Activated naive CD4-positive, alpha-beta T cell treated with anti-CD3 and anti-CD28 coated beads, Interleukin-2, amount 50 U/mL, for 72 hours (primary cell): Measurements from ENCODE around the gene AGR2. TPM values are rescaled to one million over a fixed set of nuclear protein-coding genes. Genes with fewer than 3 reads are reported as not detected.
"Not testable (repeated sequence)": the region's sequence is repeated elsewhere in the genome, so short reads cannot be mapped to it uniquely, and the experiment has no call there.

ENCODE experiments used
- ATAC-seq, 2 donors: fragments of 150-1000 bp; cut with Tn5 transposase; 2 replicates each; pipeline ENCODE4 v1.10.0; 2021; ENCODE audit warnings: mild to moderate bottlenecking in 2 of 2, moderate library complexity in 2 of 2
- DNase-seq, 2 donors: peaks; one replicate each; pipeline ENCODE4 v3.0.0; 2021 to 2022; ENCODE audit warnings: low spot score in 2 of 2
- H3K27ac Mint-ChIP-seq, 2 donors: one replicate each; pipeline ENCODE4 v1.8.0; 2022; ENCODE audit warnings: mild to moderate bottlenecking in 2 of 2, mixed read lengths in 2 of 2
- H3K36me3 Mint-ChIP-seq, 2 donors: one replicate each; pipeline ENCODE4 v1.8.0; 2022; ENCODE audit warnings: mixed read lengths in 2 of 2
- H3K9me3 Mint-ChIP-seq, 2 donors: one replicate each; pipeline ENCODE4 v1.8.0; 2022; ENCODE audit warnings: mixed read lengths in 2 of 2
- total RNA-seq, 2 donors: library from RNA; stranded (reverse); gene quantifications; one replicate each; pipeline ENCODE4 v1.2.3, GENCODE V29; 2022

The AGR2 gene
- total RNA-seq, 2 donors from 2014 or later = not detected

DNA sequence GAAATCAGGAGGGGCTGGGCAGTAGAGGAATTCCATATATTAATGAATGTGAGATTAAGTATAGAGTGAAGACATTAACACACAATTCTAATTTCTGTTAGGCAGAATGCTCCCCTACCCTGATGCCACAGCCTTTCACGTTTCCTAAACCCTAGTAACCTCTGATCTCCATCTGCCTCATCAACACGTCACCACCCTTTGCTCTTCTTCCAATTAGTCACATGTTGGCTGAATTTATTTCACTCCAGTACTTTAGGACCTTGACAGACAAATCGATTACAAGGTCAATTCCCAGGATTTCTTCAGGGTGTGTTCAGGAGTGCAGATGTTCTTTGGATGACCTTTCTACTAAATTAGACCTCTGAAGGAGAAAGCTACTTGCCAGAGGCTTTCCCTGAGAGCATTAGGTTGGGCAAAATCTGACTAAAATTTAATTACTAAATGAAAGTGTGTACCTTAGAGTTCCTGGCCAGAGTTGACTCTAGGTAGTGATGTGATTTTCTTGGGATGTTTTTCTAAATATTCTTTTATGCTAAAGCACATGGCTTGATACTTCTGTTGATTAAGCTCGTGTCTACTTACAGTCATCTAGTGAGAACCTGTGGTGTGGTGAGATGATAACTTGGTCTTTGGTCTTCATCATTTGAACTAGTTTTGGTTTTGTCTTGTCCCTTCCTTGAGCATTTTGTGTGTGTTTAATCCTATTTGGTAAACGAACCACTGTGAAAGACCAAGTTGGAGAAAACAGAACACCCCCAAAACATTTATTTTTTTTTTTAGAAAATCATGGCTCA is 12.7 kb downstream of the AGR2 start:
- no peaks in the 10 kb centered on the region for H3K36me3 Mint-ChIP-seq
- no peak for DNase-seq
- no peaks in the 10 kb centered on the region for H3K9me3 Mint-ChIP-seq
- no peak overlapping the region for H3K27ac Mint-ChIP-seq
- ATAC-seq = peak in 1 of 2 donors; percentile 82

DNA sequence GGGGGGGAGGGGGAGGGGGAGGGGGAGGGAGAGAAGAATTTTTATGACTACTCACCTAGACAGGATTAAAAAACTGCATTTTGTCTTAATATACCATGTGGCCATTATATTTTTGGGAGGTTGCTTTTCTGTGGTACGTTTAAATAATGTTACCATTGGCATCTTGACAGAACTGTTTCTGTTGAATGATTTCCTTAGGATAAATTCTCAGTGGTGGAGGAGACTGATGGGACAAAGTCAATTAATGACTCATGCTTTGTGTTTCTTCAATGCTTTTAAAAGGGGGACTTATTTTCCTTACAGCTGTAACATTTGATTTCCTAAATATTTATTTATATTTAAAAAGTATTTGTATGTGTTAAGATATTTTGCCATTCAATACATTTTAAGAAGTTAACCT is 13.7 kb downstream of the AGR2 start:
- H3K36me3 Mint-ChIP-seq = no peaks in the 10 kb centered on the region
- H3K9me3 Mint-ChIP-seq = no peaks in the 10 kb centered on the region
- no peak for DNase-seq
- H3K27ac Mint-ChIP-seq = no peak overlapping the region
- no peak for ATAC-seq

DNA sequence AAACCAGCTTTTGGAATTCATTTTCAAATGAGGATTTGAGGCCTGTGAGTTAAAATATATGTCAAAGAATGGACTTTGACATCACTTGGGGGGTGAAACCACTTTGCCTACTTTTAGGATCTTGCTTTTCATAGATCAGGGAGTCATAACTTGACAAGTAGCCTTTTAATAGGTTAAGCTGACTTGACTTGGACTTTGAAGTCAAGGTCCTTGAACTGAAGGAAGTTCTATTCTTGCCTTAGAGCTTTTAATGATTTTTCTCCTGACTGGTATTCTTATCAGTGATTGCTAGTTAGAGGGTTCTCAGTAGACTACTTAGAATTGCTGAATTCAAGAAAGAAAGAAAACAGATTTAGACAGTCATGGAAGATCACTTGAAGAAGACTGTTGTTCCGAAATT is 17.7 kb downstream of the AGR2 start:
- ATAC-seq = no peak
- no peak overlapping the region for H3K27ac Mint-ChIP-seq
- H3K9me3 Mint-ChIP-seq = no peaks in the 10 kb centered on the region
- H3K36me3 Mint-ChIP-seq = no peaks in the 10 kb centered on the region
- DNase-seq = no peak

DNA sequence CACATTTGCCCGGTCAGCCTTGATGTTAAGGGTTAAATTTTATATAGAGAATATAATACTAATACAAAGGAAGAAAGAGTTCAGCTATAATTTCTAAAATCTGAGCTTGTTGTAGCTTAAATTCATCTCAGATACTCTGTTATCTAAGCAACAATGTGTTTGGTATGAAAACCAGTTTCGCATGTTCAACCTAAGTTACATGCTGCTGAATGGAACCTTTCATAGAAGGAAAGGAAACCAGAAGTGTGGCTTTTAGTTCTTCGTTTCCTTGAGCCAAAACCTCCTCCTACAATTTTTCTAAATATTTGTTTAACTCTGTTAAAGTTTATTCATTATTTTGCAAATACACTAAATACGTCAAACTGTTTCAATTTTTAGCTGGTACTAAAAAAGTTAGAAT is 18.5 kb downstream of the AGR2 start:
- no peak overlapping the region for H3K27ac Mint-ChIP-seq
- H3K36me3 Mint-ChIP-seq = no peaks in the 10 kb centered on the region
- no peak for ATAC-seq
- no peak for DNase-seq
- no peaks in the 10 kb centered on the region for H3K9me3 Mint-ChIP-seq

DNA sequence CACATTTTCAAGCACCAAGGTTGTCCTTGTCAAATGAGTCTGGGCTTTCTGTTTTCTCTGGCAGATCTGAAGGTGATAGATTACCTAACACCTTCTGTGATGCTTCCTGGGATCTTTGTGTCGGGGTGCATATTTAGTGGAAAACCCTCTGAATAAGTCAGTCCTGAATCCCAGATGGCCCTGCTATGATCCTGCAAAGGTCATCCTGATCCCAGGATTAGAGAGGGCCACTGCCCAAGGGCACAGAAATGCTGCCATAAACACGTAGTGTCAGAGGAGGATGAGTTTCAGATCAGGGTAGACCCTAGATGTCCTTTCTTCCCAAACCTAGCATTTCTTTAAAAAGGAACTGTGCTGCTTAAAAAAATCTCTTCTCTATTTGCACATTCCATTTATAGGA is 19.0 kb downstream of the AGR2 start:
- Mint-ChIP-seq H3K9me3 (no peaks in the 10 kb centered on the region), H3K27ac (no peak overlapping the region), H3K36me3 (no peaks in the 10 kb centered on the region)
- DNase-seq = no peak
- no peak for ATAC-seq

DNA sequence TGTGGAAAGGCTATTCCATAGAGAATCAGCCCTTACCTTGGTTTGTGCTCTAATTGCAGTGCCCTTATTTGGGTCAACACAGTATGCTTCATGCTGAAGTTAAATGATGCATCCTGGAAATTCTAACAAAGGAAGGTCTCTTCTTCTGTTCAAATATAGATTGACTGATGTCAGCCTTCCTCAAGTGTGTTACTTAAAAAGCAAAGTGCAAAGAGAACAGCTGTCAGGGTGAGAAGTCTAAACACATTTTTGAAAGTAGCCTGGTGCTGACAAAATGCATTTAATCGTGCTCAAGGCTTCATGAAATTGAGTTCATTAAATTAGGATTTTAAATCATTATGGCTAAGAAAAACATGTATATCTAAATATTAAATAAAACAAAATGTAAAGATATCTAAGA is 19.5 kb downstream of the AGR2 start:
- no peak for ATAC-seq
- no peak overlapping the region for H3K27ac Mint-ChIP-seq
- H3K9me3 Mint-ChIP-seq = no peaks in the 10 kb centered on the region
- H3K36me3 Mint-ChIP-seq = no peaks in the 10 kb centered on the region
- DNase-seq = no peak

DNA sequence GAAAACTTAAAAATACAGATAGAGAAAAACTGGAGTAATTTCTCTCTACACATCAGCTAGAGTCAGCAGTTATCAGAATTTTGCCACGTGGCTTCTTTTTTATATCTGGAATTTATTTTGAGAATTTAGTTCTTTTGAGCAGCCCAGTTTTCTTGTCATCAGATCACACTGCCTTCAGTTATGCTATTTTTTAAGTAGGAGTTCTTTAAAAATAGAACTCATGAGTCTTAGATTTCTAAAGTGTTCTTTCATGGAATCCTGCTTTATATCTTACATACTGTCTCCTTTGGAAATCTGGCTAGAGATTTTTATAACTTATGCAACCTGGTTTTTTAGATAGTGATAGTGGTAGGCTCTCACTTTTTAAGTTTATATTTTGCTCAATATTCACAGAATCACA is 24.2 kb downstream of the AGR2 start:
- DNase-seq (no peak), ATAC-seq (no peak)
- no peaks in the 10 kb centered on the region for H3K9me3 Mint-ChIP-seq
- H3K27ac Mint-ChIP-seq = no peak overlapping the region
- no peaks in the 10 kb centered on the region for H3K36me3 Mint-ChIP-seq

DNA sequence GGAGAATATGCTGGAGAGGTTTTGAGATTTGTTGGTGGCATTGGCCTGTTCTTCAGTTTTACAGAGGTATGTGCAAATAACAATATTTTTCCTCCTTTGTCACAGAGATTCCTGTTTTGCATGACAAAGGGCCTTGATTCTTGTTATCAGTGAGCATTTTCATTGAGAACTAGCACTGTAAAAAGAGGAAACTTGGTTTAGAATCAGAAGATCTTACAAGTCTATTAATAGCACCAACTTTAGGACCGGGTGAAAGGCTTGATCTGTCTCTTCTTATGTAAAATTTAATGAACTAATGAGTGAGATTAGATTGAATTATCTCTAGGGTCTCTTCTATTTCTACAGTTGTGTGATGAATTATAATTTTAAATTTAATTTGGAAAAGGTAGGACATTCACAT is 25.7 kb downstream of the AGR2 start:
- no peak for ATAC-seq
- Mint-ChIP-seq H3K36me3 (no peaks in the 10 kb centered on the region), H3K27ac (no peak overlapping the region), H3K9me3 (no peaks in the 10 kb centered on the region)
- DNase-seq = no peak

DNA sequence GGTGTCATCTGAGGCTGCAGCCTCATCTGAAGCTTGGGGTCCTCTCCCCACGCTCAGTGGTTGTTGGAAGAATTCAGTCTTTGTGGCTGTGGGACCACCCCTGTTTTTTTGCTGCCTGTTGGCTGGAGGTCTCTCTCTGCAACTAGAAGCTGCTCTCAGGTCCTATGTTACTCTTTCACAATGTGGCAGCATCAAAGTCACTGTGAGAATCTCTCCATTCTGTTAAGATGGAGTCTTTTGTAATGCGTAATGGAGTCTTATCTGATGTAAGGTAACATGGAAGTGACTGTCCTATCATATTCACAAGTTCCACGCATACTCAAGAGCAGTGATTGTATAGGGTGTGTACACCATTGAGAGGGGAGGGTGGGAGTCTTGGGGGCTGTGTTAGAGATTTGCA is 26.3 kb downstream of the AGR2 start:
- DNase-seq (no peak), ATAC-seq (no peak)
- Mint-ChIP-seq H3K36me3 (no peaks in the 10 kb centered on the region), H3K27ac (no peak overlapping the region), H3K9me3 (no peaks in the 10 kb centered on the region)

DNA sequence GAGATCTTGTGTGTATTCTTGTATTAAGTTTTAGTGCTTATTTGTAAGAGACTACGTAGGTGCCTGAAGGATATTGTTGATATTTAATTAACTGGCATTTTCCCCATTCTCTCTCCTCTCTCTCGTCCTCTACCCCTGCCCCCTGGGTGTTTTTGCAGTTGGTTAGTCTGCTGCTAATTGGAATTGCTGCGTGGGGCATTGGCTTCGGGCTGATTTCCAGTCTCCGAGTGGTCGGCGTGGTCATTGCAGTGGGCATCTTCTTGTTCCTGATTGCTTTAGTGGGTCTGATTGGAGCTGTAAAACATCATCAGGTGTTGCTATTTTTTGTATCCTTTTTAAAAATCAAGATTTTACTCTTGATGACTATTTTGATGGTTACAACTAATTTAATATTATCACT is 28.7 kb downstream of the AGR2 start:
- ATAC-seq = no peak
- H3K36me3 Mint-ChIP-seq = no peaks in the 10 kb centered on the region
- H3K27ac Mint-ChIP-seq = no peak overlapping the region
- no peak for DNase-seq
- H3K9me3 Mint-ChIP-seq = no peaks in the 10 kb centered on the region

DNA sequence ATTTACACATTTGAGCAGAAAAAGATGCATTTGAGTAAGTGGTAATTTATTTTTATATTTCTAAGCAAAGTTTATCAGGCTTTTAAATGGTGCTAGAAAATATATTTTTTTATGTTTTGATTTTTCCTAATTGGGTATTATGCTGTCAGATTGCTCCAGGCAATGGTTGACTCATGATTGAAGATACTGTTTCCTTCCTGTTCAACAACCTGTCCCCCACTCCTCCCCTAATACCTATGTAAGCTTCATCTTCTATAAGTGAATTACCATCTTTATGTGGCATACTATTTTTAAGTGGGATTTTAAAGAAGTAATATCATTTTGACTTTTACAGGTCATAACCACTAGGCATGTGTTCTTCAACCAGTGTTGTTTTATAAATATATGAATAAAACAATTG is 29.8 kb downstream of the AGR2 start:
- no peak overlapping the region for H3K27ac Mint-ChIP-seq
- DNase-seq (no peak), ATAC-seq (no peak)
- no peaks in the 10 kb centered on the region for H3K9me3 Mint-ChIP-seq
- H3K36me3 Mint-ChIP-seq = no peaks in the 10 kb centered on the region

DNA sequence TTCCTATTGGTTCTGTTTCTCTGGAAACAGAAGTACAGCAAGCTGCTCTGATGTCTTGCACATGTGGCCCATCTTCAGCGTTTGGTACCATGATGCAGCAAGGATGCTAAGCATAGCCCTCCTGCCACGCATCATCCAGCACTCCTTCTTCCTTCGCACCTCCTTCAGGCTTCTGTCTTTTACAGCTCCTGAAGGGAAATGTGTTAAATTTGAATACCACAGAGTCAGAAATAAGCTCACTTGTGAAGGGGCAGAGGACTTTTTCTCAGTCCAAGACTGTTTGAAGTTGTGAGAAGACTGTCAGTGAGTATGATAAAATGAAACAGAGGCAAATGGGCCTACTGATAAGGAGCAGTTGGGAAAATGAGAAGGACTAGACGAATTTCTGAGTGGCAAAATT is 30.5 kb downstream of the AGR2 start:
- no peak for ATAC-seq
- Mint-ChIP-seq H3K27ac (no peak overlapping the region), H3K9me3 (no peaks in the 10 kb centered on the region), H3K36me3 (no peaks in the 10 kb centered on the region)
- DNase-seq = no peak

DNA sequence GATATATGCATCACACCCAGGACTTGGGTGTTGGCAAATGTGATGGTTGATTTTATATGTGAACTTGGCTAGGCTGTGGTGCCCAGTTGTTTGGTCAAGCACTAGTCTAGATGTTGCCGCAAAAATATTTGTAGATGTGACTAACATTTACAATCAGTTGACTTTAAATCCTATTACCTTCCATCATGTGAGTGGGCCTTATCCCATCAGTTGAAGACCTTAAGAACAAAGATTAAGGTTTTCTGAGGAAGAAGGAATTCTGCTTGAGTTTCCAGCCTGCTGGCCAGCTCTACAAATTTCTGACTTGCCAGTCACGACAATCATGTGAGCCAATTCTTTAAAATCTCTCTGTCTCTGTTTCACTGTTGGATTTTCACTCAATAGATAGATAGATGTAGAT is 30.9 kb downstream of the AGR2 start:
- no peaks in the 10 kb centered on the region for H3K9me3 Mint-ChIP-seq
- H3K36me3 Mint-ChIP-seq = no peaks in the 10 kb centered on the region
- no peak overlapping the region for H3K27ac Mint-ChIP-seq
- DNase-seq = no peak
- ATAC-seq = no peak

DNA sequence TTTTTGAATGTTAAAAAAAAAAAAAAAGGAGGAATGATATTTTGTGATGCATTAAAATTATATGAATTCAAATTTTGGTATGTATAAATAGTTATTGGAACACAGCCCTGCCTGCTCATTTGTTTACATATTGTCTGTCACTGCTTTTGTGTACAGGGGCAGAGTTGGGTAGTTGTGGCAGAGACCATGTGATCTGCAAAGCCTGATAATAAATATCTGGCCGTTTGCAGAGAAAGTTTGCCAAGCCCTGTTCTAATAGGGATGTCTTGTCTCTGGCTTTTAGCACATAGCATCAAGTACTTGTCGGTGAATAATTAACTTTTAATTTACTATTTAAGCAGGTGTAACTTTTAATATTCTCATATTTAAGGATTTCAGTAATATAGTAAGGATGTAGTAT is 31.5 kb downstream of the AGR2 start:
- H3K27ac Mint-ChIP-seq = no peak overlapping the region
- ATAC-seq (no peak), DNase-seq (no peak)
- H3K9me3 Mint-ChIP-seq = no peaks in the 10 kb centered on the region
- no peaks in the 10 kb centered on the region for H3K36me3 Mint-ChIP-seq

DNA sequence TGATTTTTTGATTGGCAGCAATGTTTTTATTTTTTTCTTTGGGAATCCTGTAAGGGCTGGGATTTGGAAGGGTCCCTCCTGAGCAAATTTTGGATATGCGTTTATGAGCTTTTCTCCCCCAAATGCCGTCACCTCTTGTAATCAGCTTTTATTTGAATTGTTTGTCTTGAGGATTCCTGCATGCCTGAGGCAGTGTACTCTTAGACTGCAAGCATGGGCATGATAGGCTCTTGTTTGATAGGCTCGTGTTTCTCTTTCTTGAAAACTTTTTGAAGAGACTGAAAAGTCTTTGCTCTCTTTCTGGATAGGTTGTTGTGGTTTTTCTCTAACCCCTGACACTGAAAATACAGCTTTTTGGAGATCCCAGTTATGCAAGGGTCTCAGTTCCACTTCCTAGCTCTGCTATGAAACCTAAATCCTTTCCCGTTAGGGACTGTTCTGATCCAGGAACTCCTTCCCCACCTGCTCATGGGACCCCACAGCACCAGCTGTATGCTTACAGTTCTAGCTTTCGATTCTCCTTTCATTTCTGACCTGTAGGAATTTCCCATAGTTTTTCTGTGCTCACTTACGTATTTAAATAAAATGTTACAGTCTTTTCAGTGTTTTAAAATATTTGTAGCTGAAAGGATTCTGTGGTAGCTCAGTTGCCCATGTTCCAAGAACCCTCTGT is 34.0 kb downstream of the AGR2 start:
- Mint-ChIP-seq H3K36me3 (no peaks in the 10 kb centered on the region), H3K9me3 (no peaks in the 10 kb centered on the region), H3K27ac (no peak overlapping the region)
- ATAC-seq (no peak), DNase-seq (no peak)

DNA sequence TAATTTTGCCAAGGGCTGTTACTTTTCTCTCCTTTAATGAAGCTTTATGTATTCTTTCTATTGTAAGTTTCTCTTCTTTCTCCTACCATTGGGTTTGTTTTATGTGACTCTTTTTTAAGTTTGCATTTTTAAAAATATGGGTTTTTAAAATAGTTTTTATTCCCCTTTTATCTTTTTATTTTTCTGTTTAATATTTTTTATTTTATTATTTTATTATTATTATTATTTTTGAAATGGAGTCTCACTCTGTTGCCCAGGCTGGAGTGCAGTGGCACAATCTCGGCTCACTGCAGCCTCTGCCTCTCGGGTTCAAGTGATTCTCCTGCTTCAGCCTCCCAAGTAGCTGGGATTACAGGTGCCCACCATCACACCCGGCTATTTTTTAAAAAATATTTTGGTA is 34.8 kb downstream of the AGR2 start:
- DNase-seq, H3K27ac Mint-ChIP-seq, ATAC-seq, H3K36me3 Mint-ChIP-seq, H3K9me3 Mint-ChIP-seq: not testable (repeated sequence)

DNA sequence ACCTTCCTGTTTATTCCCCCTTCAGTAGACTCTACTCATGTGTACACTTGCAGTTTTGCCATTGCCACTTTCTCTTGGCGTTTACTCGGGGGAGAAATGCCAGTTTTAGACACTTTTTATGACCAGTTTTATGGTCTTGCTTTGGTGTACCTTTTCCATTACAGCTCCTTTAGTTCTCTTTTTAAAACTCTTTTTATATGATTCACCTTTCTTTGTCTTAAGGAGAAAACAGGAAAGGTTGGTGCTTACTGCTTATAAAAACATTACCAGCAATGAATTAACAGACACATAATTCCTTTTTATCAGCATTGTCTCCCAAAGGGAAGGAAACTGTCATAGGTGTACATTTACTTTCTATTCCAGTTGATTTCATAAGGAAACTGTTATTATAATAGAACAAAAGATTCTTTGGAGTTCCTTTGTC is 39.4 kb downstream of the AGR2 start:
- Mint-ChIP-seq H3K27ac (no peak overlapping the region), H3K36me3 (no peaks in the 10 kb centered on the region), H3K9me3 (no peaks in the 10 kb centered on the region)
- no peak for ATAC-seq
- DNase-seq = no peak

DNA sequence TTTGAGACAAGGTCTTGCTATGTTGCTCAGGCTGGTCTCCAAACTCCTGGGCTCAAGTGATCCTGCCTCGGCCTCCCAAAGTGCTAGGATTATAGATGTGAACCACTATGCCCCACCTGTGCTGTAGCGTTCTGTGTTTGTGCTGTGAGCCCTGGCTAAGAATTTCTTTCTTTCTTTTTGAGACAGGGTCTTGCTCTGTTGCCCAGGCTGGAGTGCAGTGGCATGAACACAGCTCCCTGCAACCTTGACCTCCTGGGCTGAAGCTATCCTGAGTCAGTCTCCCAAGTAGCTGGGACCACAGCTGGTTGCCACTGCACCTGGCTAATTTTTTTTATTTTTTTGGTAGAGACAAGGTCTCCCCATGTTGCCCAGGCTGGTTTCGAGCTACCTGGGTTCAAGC is 39.9 kb downstream of the AGR2 start:
- Mint-ChIP-seq H3K9me3 (no peaks in the 10 kb centered on the region), H3K27ac (no peak overlapping the region), H3K36me3 (no peaks in the 10 kb centered on the region)
- DNase-seq (no peak), ATAC-seq (no peak)
